ENCODE data around the gene VIM.

Gene VIM

GRCh38 chr10:17229016-17229716 lies 1.1 kb downstream of the VIM start:
- DNase-seq, result peak; percentile 86
- H3K27me3 ChIP-seq (replicated peaks), result no peaks in the 10 kb centered on the region
- peak overlapping the region; percentile 99 for H3K27ac ChIP-seq
- H3K36me3 ChIP-seq (replicated peaks), result peaks cover 50% of the 10 kb centered on the region
- in situ Hi-C loops (cut with HindIII; ENCODE audit: low pct_ligation_motif_present, low sequenced_read_pairs), result loop anchor here (25.0 kb wide), 1 partner anchor 367 kb away; no protein-coding TSS in a partner anchor
- TF ChIP-seq, protein P1, sequence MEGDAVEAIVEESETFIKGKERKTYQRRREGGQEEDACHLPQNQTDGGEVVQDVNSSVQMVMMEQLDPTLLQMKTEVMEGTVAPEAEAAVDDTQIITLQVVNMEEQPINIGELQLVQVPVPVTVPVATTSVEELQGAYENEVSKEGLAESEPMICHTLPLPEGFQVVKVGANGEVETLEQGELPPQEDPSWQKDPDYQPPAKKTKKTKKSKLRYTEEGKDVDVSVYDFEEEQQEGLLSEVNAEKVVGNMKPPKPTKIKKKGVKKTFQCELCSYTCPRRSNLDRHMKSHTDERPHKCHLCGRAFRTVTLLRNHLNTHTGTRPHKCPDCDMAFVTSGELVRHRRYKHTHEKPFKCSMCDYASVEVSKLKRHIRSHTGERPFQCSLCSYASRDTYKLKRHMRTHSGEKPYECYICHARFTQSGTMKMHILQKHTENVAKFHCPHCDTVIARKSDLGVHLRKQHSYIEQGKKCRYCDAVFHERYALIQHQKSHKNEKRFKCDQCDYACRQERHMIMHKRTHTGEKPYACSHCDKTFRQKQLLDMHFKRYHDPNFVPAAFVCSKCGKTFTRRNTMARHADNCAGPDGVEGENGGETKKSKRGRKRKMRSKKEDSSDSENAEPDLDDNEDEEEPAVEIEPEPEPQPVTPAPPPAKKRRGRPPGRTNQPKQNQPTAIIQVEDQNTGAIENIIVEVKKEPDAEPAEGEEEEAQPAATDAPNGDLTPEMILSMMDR (IDR thresholded peaks at IDR 0.05; ENCODE audit: low read depth, low read length, missing control alignments), result no peak
- H3K4me3 ChIP-seq (ENCODE audit: low read depth, low read length), result peak overlapping the region; percentile 99

DNA sequence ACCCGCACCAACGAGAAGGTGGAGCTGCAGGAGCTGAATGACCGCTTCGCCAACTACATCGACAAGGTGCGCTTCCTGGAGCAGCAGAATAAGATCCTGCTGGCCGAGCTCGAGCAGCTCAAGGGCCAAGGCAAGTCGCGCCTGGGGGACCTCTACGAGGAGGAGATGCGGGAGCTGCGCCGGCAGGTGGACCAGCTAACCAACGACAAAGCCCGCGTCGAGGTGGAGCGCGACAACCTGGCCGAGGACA lies 1.6 kb downstream of the VIM start:
- Histone ChIP-seq H3K4me3 (ENCODE audit: low read depth, low read length) (peak overlapping the region; percentile 99), H3K36me3 (replicated peaks) (peaks cover 54% of the 10 kb centered on the region), H3K27ac (peak overlapping the region; percentile 99), H3K27me3 (replicated peaks) (no peaks in the 10 kb centered on the region)
- peak; percentile 49 for DNase-seq
- in situ Hi-C loops (cut with HindIII; ENCODE audit: low pct_ligation_motif_present, low sequenced_read_pairs), result loop anchor here (25.0 kb wide), 1 partner anchor 367 kb away; no protein-coding TSS in a partner anchor
- TF ChIP-seq, protein P1 (IDR thresholded peaks at IDR 0.05; ENCODE audit: low read depth, low read length, missing control alignments), result no peak

- no peaks in the 10 kb centered on the region for H3K27me3 ChIP-seq (replicated peaks)
- TF ChIP-seq, protein P1 (IDR thresholded peaks at IDR 0.05; ENCODE audit: low read depth, low read length, missing control alignments), result peak; percentile 3
- DNase-seq, result peak; percentile 53
- peak overlapping the region; percentile 99 for H3K4me3 ChIP-seq (ENCODE audit: low read depth, low read length)
- in situ Hi-C loops (cut with HindIII; ENCODE audit: low pct_ligation_motif_present, low sequenced_read_pairs), result loop anchor here (25.0 kb wide), 1 partner anchor 368 kb away; no protein-coding TSS in a partner anchor
- H3K36me3 ChIP-seq (replicated peaks), result peaks cover 59% of the 10 kb centered on the region
- H3K27ac ChIP-seq, result peak overlapping the region; percentile 99
Observed at GRCh38 chr10:17229967-17230682, 2.1 kb downstream of the VIM start.

GRCh38 chr10:17231788-17232187 lies 3.7 kb downstream of the VIM start:
- TF ChIP-seq, protein P1 (IDR thresholded peaks at IDR 0.05; ENCODE audit: low read depth, low read length, missing control alignments), result no peak
- in situ Hi-C loops (cut with HindIII; ENCODE audit: low pct_ligation_motif_present, low sequenced_read_pairs), result loop anchor here (25.0 kb wide), 1 partner anchor 369 kb away; no protein-coding TSS in a partner anchor
- no peak for DNase-seq
- no peaks in the 10 kb centered on the region for H3K27me3 ChIP-seq (replicated peaks)
- peak overlapping the region; percentile 99 for H3K4me3 ChIP-seq (ENCODE audit: low read depth, low read length)
- peaks cover 76% of the 10 kb centered on the region for H3K36me3 ChIP-seq (replicated peaks)
- peak overlapping the region; percentile 99 for H3K27ac ChIP-seq

GRCh38 chr10:17232276-17232960 lies 4.4 kb downstream of the VIM start:
- Histone ChIP-seq H3K27me3 (replicated peaks) (no peaks in the 10 kb centered on the region), H3K27ac (peak overlapping the region; percentile 99), H3K4me3 (ENCODE audit: low read depth, low read length) (peak overlapping the region; percentile 99), H3K36me3 (replicated peaks) (peaks cover 81% of the 10 kb centered on the region)
- TF ChIP-seq, protein P1 (IDR thresholded peaks at IDR 0.05; ENCODE audit: low read depth, low read length, missing control alignments), result no peak
- in situ Hi-C loops (cut with HindIII; ENCODE audit: low pct_ligation_motif_present, low sequenced_read_pairs), result loop anchor here (25.0 kb wide), 1 partner anchor 370 kb away; no protein-coding TSS in a partner anchor
- DNase-seq, result no peak
